GM12801 (cell line): ENCODE data around the gene TMEM37.

Experiments
- CTCF ChIP-seq: IDR thresholded peaks from one replicate; pipeline ENCODE4 v1.5.1; 2011; ENCODE audit warnings: control low read depth; ENCODE audit not compliant: insufficient read length; ENCODE audit errors: extremely low read depth

The TMEM37 gene

GRCh38 chr2:119442226-119442619, 10.6 kb downstream of the TMEM37 start:
- no peak for TF ChIP-seq CTCF

GRCh38 chr2:119442850-119443249, 11.2 kb downstream of the TMEM37 start:
- TF ChIP-seq CTCF = no peak

GRCh38 chr2:119446037-119446436, 14.4 kb downstream of the TMEM37 start:
- TF ChIP-seq CTCF = no peak

GRCh38 chr2:119448427-119449141, 16.9 kb downstream of the TMEM37 start:
- no peak for TF ChIP-seq CTCF

- no peak for TF ChIP-seq CTCF
Measured at GRCh38 chr2:119449521-119449920, 17.9 kb downstream of the TMEM37 start.

GRCh38 chr2:119451336-119452050, 19.8 kb downstream of the TMEM37 start:
- TF ChIP-seq CTCF = no peak

GRCh38 chr2:119453972-119454593, 22.4 kb downstream of the TMEM37 start:
- no peak for TF ChIP-seq CTCF
